Activated CD4-positive, alpha-beta T cell treated with anti-CD3 and anti-CD28 coated beads for 24 hours (primary cell): ENCODE results near the gene LCOR.
"Not testable (repeated sequence)": the region's sequence is repeated elsewhere in the genome, so short reads cannot be mapped to it uniquely, and the experiment has no call there.

Experiments
- DNase-seq, 2 donors: peaks; one replicate each; pipeline ENCODE4 v3.0.0-alpha.2; 2020; ENCODE audit warnings: low read depth in 2 of 2

The LCOR gene

GRCh38 chr10:96840841-96841518 is 8.9 kb downstream of the LCOR start:
- DNase-seq: no peak

GRCh38 chr10:96842896-96843723 is 11.0 kb downstream of the LCOR start:
- no peak for DNase-seq

- DNase-seq: no peak
Measured at GRCh38 chr10:96843823-96844222, 11.7 kb downstream of the LCOR start.

- no peak for DNase-seq
Measured at GRCh38 chr10:96846395-96846794, 14.3 kb downstream of the LCOR start.

GRCh38 chr10:96846926-96847325 is 14.8 kb downstream of the LCOR start:
- DNase-seq: no peak

- DNase-seq: not testable (repeated sequence)
Measured at GRCh38 chr10:96847356-96847755, 15.3 kb downstream of the LCOR start.

GRCh38 chr10:96850113-96850512 is 18.0 kb downstream of the LCOR start:
- DNase-seq: no peak

GRCh38 chr10:96850825-96851224 is 18.7 kb downstream of the LCOR start:
- no peak for DNase-seq

GRCh38 chr10:96851281-96851680 is 19.2 kb downstream of the LCOR start:
- no peak for DNase-seq

- DNase-seq: no peak
Measured at GRCh38 chr10:96856317-96856716, 24.2 kb downstream of the LCOR start.

- no peak for DNase-seq
Measured at GRCh38 chr10:96857301-96858012, 25.4 kb downstream of the LCOR start.

- no peak for DNase-seq
Measured at GRCh38 chr10:96858038-96858705, 26.1 kb downstream of the LCOR start.

- no peak for DNase-seq
Measured at GRCh38 chr10:96858706-96859050, 26.6 kb downstream of the LCOR start.

GRCh38 chr10:96860631-96861277 is 28.7 kb downstream of the LCOR start:
- no peak for DNase-seq

- DNase-seq: no peak
Measured at GRCh38 chr10:96863922-96864543, 31.9 kb downstream of the LCOR start.

GRCh38 chr10:96873086-96873485 is 41.0 kb downstream of the LCOR start:
- DNase-seq: no peak

GRCh38 chr10:96873756-96874467 is 41.8 kb downstream of the LCOR start:
- DNase-seq: no peak

GRCh38 chr10:96878057-96878456 is 46.0 kb downstream of the LCOR start:
- DNase-seq: no peak

GRCh38 chr10:96880575-96880974 is 48.5 kb downstream of the LCOR start:
- DNase-seq: no peak

- DNase-seq: no peak
Measured at GRCh38 chr10:96889415-96890171, 57.5 kb downstream of the LCOR start.
